Esophagus squamous epithelium (tissue), 4 donors: ENCODE measurements around the gene PI3.

Source experiments
- POLR2A ChIP-seq, 4 donors: fragments of 450-650 bp; IDR thresholded peaks; one replicate each; pipeline ENCODE4 v1.6.1; 2017; ENCODE audit warnings: antibody characterized with exemption in 4 of 4, mild to moderate bottlenecking in 4 of 4, moderate library complexity in 3 of 4
- TF ChIP-seq, protein P1 (sequence below), 6 experiments: fragments of 450-650 bp in 4 of 6; fragments of 200-600 bp in 2 of 6; sonication (generic) in 2 of 6; IDR thresholded peaks; one replicate each; pipeline ENCODE4 v1.5.1; 2016 to 2019; ENCODE audit warnings: antibody characterized with exemption in 6 of 6, mild to moderate bottlenecking in 4 of 6, moderate library complexity in 4 of 6

DNA sequence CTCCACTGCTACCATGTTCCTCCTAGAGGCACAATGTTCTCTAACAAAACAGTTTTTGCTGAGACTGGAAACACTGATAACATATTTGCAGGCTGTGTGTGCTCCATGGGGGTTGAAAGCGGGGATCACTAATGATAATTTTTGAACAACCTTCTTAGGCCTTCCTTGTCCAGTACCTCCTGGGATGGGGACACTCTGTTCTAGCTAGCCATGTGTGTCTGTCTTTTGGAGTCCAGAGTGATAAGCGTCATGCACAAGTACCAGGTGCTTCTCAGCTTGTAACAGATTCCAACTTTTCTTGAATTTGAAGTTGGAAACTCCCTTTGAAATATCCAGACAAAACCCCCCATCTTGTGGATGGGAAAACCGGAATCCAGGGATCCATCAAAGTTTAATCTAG lies 15.2 kb downstream of the PI3 start:
- no peak for TF ChIP-seq POLR2A (IDR thresholded peaks at IDR 0.05)
- TF ChIP-seq, protein P1, sequence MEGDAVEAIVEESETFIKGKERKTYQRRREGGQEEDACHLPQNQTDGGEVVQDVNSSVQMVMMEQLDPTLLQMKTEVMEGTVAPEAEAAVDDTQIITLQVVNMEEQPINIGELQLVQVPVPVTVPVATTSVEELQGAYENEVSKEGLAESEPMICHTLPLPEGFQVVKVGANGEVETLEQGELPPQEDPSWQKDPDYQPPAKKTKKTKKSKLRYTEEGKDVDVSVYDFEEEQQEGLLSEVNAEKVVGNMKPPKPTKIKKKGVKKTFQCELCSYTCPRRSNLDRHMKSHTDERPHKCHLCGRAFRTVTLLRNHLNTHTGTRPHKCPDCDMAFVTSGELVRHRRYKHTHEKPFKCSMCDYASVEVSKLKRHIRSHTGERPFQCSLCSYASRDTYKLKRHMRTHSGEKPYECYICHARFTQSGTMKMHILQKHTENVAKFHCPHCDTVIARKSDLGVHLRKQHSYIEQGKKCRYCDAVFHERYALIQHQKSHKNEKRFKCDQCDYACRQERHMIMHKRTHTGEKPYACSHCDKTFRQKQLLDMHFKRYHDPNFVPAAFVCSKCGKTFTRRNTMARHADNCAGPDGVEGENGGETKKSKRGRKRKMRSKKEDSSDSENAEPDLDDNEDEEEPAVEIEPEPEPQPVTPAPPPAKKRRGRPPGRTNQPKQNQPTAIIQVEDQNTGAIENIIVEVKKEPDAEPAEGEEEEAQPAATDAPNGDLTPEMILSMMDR (IDR thresholded peaks at IDR 0.05) = no peak
